ENCODE results near the gene MAPK1. TPM values are rescaled to one million over a fixed set of nuclear protein-coding genes. Genes with fewer than 3 reads are reported as not detected.
"Not testable (repeated sequence)": the region's sequence is repeated elsewhere in the genome, so short reads cannot be mapped to it uniquely, and the experiment has no call there.

MAPK1 gene
- total RNA-seq, 1 donor from 2014 or later: 148 TPM

- TF ChIP-seq CTCF (IDR thresholded peaks at IDR 0.05; ENCODE audit: insufficient read depth, low read depth, low read length) (no peak), EZH2 (IDR thresholded peaks at IDR 0.05; ENCODE audit: insufficient read depth, low read length) (no peak)
- Histone ChIP-seq H3K27me3 (ENCODE audit: insufficient read depth, low read length) (no peaks in the 10 kb centered on the region), H3K4me3 (ENCODE audit: insufficient read depth, low read depth, low read length) (no peak overlapping the region), H3K79me2 (ENCODE audit: insufficient read depth, low read length) (peaks cover 14% of the 10 kb centered on the region), H3K4me2 (ENCODE audit: low read length) (no peak overlapping the region), H3K4me1 (ENCODE audit: insufficient read depth, low read length) (no peaks in the 10 kb centered on the region), H3K36me3 (ENCODE audit: insufficient read depth, low read length) (peaks cover 24% of the 10 kb centered on the region), H3K27ac (ENCODE audit: low read depth, low read length) (no peak overlapping the region), H2AFZ (ENCODE audit: low read depth, low read length) (no peak overlapping the region), H3K9ac (ENCODE audit: low read length) (no peak overlapping the region), H3K9me3 (ENCODE audit: insufficient read depth, low read depth, low read length) (no peaks in the 10 kb centered on the region), H4K20me1 (ENCODE audit: insufficient read depth, low read length) (peaks cover 15% of the 10 kb centered on the region)
- Mint-ChIP-seq H3K36me3 (ENCODE audit: low read depth, unreplicated experiment) (peaks cover 10% of the 10 kb centered on the region), H3K4me3 (ENCODE audit: unreplicated experiment) (no peak overlapping the region), H3K27me3 (ENCODE audit: low read depth, unreplicated experiment) (no peaks in the 10 kb centered on the region), H3K9me3 (ENCODE audit: unreplicated experiment) (no peaks in the 10 kb centered on the region), H3K27ac (ENCODE audit: unreplicated experiment) (no peak overlapping the region), H3K4me1 (ENCODE audit: low read depth, unreplicated experiment) (peaks cover 6% of the 10 kb centered on the region)
- FAIRE-seq (no peak), DNase-seq (ENCODE audit: low read depth) (no peak)
Measured at GRCh38 chr22:21796863-21797262, 70.6 kb downstream of the MAPK1 start.

GRCh38 chr22:21796231-21796630 is 71.2 kb downstream of the MAPK1 start:
- Mint-ChIP-seq H3K4me3 (ENCODE audit: unreplicated experiment) (no peak overlapping the region), H3K9me3 (ENCODE audit: unreplicated experiment) (no peaks in the 10 kb centered on the region), H3K4me1 (ENCODE audit: low read depth, unreplicated experiment) (peaks cover 9% of the 10 kb centered on the region), H3K36me3 (ENCODE audit: low read depth, unreplicated experiment) (peaks cover 10% of the 10 kb centered on the region), H3K27me3 (ENCODE audit: low read depth, unreplicated experiment) (no peaks in the 10 kb centered on the region), H3K27ac (ENCODE audit: unreplicated experiment) (no peak overlapping the region)
- no peak overlapping the region for H3K4me3 ChIP-seq (ENCODE audit: insufficient read depth, low read depth, low read length)
- peaks cover 16% of the 10 kb centered on the region for H4K20me1 ChIP-seq (ENCODE audit: insufficient read depth, low read length)
- H3K9me3 ChIP-seq (ENCODE audit: insufficient read depth, low read depth, low read length): no peaks in the 10 kb centered on the region
- H2AFZ ChIP-seq (ENCODE audit: low read depth, low read length): no peak overlapping the region
- no peak overlapping the region for H3K27ac ChIP-seq (ENCODE audit: low read depth, low read length)
- TF ChIP-seq CTCF (IDR thresholded peaks at IDR 0.05; ENCODE audit: insufficient read depth, low read depth, low read length): no peak
- no peak for TF ChIP-seq EZH2 (IDR thresholded peaks at IDR 0.05; ENCODE audit: insufficient read depth, low read length)
- H3K4me2 ChIP-seq (ENCODE audit: low read length): no peak overlapping the region
- FAIRE-seq (no peak), DNase-seq (ENCODE audit: low read depth) (no peak)
- H3K36me3 ChIP-seq (ENCODE audit: insufficient read depth, low read length): peaks cover 19% of the 10 kb centered on the region
- peaks cover 10% of the 10 kb centered on the region for H3K79me2 ChIP-seq (ENCODE audit: insufficient read depth, low read length)
- no peaks in the 10 kb centered on the region for H3K27me3 ChIP-seq (ENCODE audit: insufficient read depth, low read length)
- no peak overlapping the region for H3K9ac ChIP-seq (ENCODE audit: low read length)
- peaks cover 5% of the 10 kb centered on the region for H3K4me1 ChIP-seq (ENCODE audit: insufficient read depth, low read length)

GRCh38 chr22:21793716-21794115 is 73.7 kb downstream of the MAPK1 start:
- H3K27me3 Mint-ChIP-seq (ENCODE audit: low read depth, unreplicated experiment): not testable (repeated sequence)

More at GRCh38 chr22:21793716-21794115, 73.7 kb downstream of the MAPK1 start:
- H3K27ac ChIP-seq (ENCODE audit: low read depth, low read length); H2AFZ ChIP-seq (ENCODE audit: low read depth, low read length); H3K27ac Mint-ChIP-seq (ENCODE audit: unreplicated experiment); H3K4me1 ChIP-seq (ENCODE audit: insufficient read depth, low read length); H3K27me3 ChIP-seq (ENCODE audit: insufficient read depth, low read length); H3K9ac ChIP-seq (ENCODE audit: low read length); H3K4me3 Mint-ChIP-seq (ENCODE audit: unreplicated experiment); H3K36me3 ChIP-seq (ENCODE audit: insufficient read depth, low read length); DNase-seq (ENCODE audit: low read depth); H3K36me3 Mint-ChIP-seq (ENCODE audit: low read depth, unreplicated experiment); H3K4me3 ChIP-seq (ENCODE audit: insufficient read depth, low read depth, low read length); H3K4me2 ChIP-seq (ENCODE audit: low read length); H3K9me3 Mint-ChIP-seq (ENCODE audit: unreplicated experiment); FAIRE-seq; H3K79me2 ChIP-seq (ENCODE audit: insufficient read depth, low read length); H3K9me3 ChIP-seq (ENCODE audit: insufficient read depth, low read depth, low read length): not testable (repeated sequence)
- peaks cover 22% of the 10 kb centered on the region for H4K20me1 ChIP-seq (ENCODE audit: insufficient read depth, low read length)
- peaks cover 10% of the 10 kb centered on the region for H3K4me1 Mint-ChIP-seq (ENCODE audit: low read depth, unreplicated experiment)
